Chondrocyte (in vitro differentiated cells): Measurements from ENCODE around the gene DSG3. TPM values are rescaled to one million over a fixed set of nuclear protein-coding genes. Genes with fewer than 3 reads are reported as not detected.

Experiments used
- DNase-seq: peaks from one replicate; pipeline ENCODE4 v3.0.0; 2021; ENCODE audit warnings: mixed read lengths, low spot score
- H3K27ac Mint-ChIP-seq: one replicate; pipeline ENCODE4 v1.8.0; 2021; ENCODE audit warnings: mild to moderate bottlenecking, moderate library complexity, mixed read lengths; ENCODE audit not compliant: unreplicated experiment
- H3K27me3 Mint-ChIP-seq: 2 replicates; pipeline ENCODE4 v1.8.0; 2021; ENCODE audit warnings: low read depth, mixed read lengths
- H3K36me3 Mint-ChIP-seq: 2 replicates; pipeline ENCODE4 v1.8.0; 2021; ENCODE audit warnings: low read depth, mixed read lengths
- H3K4me1 Mint-ChIP-seq: 2 replicates; pipeline ENCODE4 v1.8.0; 2021; ENCODE audit warnings: low read depth, mild to moderate bottlenecking, mixed read lengths
- H3K4me3 Mint-ChIP-seq: one replicate; pipeline ENCODE4 v1.8.0; 2021; ENCODE audit warnings: mild to moderate bottlenecking, moderate library complexity, mixed read lengths; ENCODE audit not compliant: unreplicated experiment
- H3K9me3 Mint-ChIP-seq: 2 replicates; pipeline ENCODE4 v1.8.0; 2021; ENCODE audit warnings: low read depth, mixed read lengths
- CTCF ChIP-seq: fragments of 200-600 bp; sonication (generic); IDR thresholded peaks from 2 replicates; pipeline ENCODE4 v1.5.0; 2021; ENCODE audit warnings: antibody characterized with exemption, mild to moderate bottlenecking, moderate library complexity
- total RNA-seq: library from RNA; stranded (reverse); gene quantifications from 3 replicates; pipeline ENCODE4 v1.2.1, GENCODE V29; 2021

Gene DSG3
- total RNA-seq, 1 donor from 2014 or later = not detected

DNA sequence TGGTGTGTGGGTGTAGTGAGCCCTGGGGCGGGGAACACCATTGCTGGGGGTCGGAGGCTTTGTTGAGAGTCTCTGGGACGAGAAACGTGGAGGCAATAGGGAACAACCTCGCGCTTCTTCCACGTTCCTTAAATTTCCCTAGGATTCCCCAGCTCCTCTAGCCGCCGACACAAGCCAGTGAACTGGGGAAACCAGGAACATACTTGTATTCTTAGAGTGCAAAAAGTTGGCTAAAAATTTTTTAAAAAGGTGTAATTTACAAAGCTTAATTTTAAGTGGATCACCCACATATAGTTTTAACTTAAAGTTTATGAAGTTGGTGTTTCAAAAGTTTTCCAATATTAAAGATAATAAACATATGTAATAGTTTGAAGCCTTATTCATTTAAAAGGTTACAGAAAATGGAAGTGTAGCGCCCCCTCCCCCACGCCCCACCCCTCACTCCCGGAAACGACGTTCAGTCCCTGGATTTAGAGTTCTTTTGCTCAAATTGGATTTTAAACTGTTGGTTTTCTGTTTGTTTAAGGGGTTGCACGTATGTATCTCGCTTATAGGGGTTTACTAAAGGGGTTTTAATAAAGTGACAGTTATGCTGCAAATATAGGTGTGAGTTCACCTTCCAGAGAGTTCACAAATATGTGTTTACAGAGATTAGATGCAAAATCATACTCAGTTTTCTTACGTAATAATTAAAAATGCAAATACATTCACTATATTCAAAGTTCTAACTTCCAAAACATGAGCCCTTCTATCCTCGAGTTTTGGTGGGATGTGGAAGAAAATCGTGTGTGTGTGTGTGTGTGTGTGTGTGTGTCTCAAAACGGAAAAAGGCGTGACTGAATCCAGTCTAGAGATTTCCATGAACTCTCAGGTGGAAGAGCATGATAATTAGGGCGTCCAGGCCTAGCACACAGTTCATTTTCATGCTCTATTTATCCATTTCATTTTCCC is 51.3 kb downstream of the DSG3 start:
- Mint-ChIP-seq H3K9me3 (no peaks in the 10 kb centered on the region), H3K4me3 (peak overlapping the region; percentile 89), H3K4me1 (peaks cover 8% of the 10 kb centered on the region), H3K27me3 (no peaks in the 10 kb centered on the region), H3K27ac (peak overlapping the region; percentile 53), H3K36me3 (no peaks in the 10 kb centered on the region)
- no peak for DNase-seq
- no peak for TF ChIP-seq CTCF

DNA sequence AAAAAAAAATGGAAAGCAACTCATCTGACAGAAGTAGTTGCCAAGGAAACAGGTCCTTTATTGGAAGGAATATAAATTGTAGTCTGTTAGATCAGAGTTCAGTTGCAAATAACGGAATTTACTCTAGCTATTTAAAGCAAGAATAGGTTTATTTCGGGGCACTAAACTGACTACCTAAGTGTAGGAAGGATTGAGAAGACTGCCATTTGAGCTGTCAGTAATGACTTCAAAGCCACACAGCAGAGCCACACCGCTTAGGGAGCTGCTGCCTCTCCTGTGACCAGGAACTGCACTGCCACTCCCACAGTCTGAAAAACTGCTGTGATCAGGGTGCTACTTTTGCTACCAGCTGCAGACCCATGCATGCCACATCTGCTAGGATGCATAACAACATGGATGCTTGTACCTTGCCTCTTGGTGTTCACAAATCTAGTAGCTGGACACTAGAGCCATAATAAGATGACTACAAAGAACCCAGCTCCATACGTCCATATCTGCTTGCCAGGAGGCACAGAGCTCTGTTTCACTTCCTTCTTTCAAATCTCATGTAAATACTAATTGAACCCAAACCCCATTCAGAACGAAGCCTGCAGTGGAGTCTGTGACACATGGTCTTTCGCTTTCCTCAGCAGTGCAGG is 52.6 kb downstream of the DSG3 start:
- TF ChIP-seq CTCF = no peak
- Mint-ChIP-seq H3K9me3 (no peaks in the 10 kb centered on the region), H3K27ac (no peak overlapping the region), H3K4me3 (no peak overlapping the region), H3K4me1 (peaks cover 8% of the 10 kb centered on the region), H3K27me3 (no peaks in the 10 kb centered on the region), H3K36me3 (no peaks in the 10 kb centered on the region)
- DNase-seq = no peak

DNA sequence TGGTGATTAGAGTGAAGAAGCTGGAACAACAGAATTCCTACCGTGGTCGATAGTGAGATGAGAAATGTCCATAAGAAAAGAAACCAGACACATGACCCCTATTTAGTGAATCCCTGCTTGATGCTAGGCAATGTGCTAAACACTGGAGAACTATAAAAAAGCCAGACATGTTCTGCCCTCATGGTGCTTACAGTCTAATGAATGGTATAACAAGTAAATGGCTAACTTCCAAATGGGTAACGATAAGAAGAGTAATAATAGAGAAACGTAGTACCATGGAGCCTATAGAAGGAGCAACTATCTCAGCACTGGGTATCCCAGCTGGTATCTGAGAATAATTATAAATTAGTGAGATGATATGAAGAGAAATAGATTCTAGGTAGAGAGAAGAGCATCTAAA is 55.5 kb downstream of the DSG3 start:
- H3K36me3 Mint-ChIP-seq = no peaks in the 10 kb centered on the region
- DNase-seq = no peak
- no peak overlapping the region for H3K27ac Mint-ChIP-seq
- TF ChIP-seq CTCF = no peak
- H3K4me1 Mint-ChIP-seq = peaks cover 8% of the 10 kb centered on the region
- H3K9me3 Mint-ChIP-seq = no peaks in the 10 kb centered on the region
- H3K27me3 Mint-ChIP-seq = no peaks in the 10 kb centered on the region
- no peak overlapping the region for H3K4me3 Mint-ChIP-seq

DNA sequence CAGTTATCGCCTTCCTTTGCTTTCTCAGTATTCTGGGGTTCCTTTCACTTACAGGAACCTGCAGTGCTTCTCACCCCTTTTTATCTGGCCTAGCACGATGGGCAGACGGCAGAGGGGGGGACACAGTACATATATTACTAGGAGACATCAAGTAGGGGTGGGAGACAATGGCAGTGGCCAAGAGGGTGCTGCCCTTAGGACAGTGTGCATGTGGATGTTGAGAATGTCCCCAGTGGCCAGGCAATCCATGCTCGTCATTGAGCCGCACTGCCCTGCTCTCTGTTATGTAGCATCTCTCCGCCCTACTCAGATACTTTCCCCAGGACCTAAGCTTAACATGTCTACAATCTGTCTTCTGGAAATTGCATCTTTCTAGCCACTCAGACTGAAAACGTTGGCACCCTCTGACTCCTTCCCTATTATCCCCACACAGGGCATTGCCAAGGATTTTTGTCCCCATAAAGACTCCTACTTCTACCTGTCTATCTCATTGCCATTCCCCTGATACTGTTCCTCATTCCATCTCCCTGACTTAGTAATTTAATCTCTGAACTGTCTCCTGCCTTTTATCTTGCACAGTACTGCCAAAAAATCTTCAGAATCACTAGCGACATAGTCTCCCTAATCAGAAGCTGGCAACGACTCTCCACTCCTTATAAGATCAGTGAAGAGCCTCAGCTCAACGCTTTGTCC is 57.1 kb downstream of the DSG3 start:
- Mint-ChIP-seq H3K27ac (no peak overlapping the region), H3K4me3 (no peak overlapping the region), H3K36me3 (no peaks in the 10 kb centered on the region), H3K27me3 (no peaks in the 10 kb centered on the region), H3K9me3 (no peaks in the 10 kb centered on the region), H3K4me1 (peaks cover 2% of the 10 kb centered on the region)
- DNase-seq = no peak
- no peak for TF ChIP-seq CTCF

GRCh38 chr18:31505156-31505555 is 57.6 kb downstream of the DSG3 start:
- H3K4me1 Mint-ChIP-seq = peaks cover 6% of the 10 kb centered on the region
- no peaks in the 10 kb centered on the region for H3K36me3 Mint-ChIP-seq
- no peaks in the 10 kb centered on the region for H3K27me3 Mint-ChIP-seq
- DNase-seq = no peak
- no peak overlapping the region for H3K27ac Mint-ChIP-seq
- no peak overlapping the region for H3K4me3 Mint-ChIP-seq
- TF ChIP-seq CTCF = no peak
- no peaks in the 10 kb centered on the region for H3K9me3 Mint-ChIP-seq
